Eye (tissue), 1 donor: ENCODE measurements around the gene PIKFYVE.
"Not testable (repeated sequence)": the region's sequence is repeated elsewhere in the genome, so short reads cannot be mapped to it uniquely, and the experiment has no call there.

ENCODE experiments used
- DNase-seq: peaks from one replicate; pipeline ENCODE4 v3.0.0-alpha.2; 2015

The PIKFYVE gene

DNA sequence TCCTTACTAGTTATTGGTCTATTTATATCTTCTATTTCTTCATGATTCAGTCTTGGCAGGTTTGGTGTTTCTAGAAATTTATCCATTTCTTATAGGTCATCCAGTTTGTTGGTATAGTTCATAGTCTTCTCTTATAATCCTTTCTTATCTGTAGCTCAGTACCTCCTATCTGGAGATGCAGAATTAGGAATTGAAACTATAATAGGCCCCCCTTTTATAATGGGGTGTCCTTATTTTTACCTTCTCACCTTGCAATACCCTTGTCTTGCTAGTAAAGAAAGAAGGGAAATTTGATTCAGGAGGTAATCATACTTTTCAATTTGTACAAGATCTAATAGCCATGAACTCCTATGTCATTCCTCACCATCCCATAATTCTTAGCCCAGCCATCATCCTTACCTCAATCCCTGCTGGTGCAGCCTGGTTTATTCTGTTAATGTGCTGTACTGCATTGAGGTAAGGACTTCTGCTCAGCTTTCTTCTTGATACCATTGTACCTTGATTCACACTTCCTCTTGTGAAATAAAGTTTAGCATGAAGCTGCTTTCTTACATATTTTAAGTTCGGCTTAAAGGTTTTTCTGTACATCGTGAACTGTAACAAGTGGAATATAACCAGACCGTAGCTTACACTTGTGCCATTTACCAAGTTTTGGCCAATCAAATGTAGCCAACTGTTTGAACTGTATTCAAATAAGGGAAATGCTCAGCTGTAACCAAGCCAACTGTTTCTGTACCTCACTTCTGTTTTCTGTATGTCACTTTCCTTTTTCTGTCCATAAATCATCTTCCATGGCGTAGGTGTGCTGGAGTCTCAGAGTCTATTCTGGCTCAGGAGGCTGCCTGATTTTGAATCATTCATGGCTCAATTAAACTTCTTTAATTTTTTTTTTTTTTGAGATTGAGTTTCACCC is 100.4 kb downstream of the PIKFYVE start:
- no peak for DNase-seq

DNA sequence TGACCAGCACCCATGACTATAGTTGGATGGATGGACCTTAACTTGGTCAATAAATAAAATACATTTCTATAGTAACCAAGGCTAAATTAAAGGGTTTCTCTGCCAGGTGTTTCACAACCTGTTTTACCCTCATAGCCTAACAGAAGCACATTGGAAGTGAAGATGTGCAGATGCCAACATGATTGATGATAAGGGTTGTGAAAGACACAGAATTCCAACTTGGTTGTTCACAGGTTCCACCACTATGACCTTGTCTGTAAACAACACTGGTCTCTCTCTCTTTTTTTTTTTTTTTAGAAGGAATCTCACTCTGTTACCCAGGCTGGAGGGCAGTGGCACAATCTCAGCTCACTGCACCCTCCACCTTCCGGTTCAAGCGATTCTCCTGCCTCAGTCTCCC is 103.0 kb downstream of the PIKFYVE start:
- DNase-seq, result no peak

DNA sequence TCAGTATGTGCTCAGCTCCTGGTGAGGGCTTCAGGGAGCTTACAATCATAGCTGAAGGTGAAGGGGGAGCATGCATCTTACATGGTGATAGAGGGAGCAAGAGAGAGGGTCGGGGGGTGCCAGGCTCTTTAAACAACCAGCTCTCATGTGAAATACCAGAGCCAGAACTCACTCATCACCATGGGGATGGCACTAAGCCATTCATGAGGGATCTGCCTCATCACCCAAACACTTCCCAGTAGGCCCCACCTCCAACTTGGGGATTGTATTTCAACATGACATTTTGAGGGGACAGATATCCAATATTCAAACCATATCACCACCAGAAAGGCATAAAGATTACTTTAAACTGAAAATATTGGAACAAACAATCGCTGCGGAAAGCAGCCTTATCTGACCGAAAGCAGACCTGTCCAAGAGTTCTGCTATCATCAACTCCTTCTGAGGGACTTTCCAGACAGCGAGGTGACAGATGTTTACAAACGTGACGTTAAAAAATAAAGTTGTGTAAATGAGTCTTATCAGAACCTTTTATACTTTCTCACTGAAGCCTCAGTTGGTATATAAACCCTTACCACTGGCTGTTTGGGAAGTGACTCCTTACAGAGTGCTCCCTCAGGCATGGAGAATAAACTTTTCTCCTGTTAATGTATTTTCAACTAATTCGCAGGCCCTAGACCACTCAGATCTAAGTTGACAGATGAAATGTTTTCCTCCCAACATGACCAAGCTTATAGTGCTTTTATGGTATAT is 105.0 kb downstream of the PIKFYVE start:
- DNase-seq, result no peak

- no peak for DNase-seq
Observed at GRCh38 chr2:208371634-208371935, 105.5 kb downstream of the PIKFYVE start.

DNA sequence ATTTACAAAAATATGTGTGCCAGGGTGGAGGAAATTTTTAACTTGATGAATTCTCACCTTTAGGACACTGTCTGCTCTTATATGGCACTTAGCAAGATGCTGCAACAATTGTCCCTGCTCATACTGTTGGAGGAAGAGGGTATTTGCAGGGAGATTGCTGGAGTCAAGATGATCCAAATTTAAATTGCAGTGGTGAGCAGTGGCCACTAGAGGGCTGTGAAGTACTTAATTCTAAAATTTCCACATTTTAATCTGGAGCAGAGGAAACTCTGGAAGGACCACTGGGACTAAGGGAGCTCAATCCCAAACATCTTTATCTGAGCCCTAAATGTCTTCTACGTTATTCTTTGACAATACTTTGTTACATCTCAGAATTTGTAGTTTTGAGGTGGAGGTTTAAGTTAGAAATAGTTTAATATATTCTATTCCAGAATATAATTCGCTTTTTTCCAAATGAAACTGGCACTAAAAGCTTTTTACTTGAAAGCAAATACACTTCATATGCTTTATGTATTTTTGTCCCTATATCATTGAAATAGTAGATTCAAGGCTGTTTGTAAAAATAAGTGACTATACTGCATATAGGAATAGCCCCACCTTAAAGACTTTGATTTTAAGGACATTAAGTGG is 107.5 kb downstream of the PIKFYVE start:
- peak; percentile 84 for DNase-seq

DNA sequence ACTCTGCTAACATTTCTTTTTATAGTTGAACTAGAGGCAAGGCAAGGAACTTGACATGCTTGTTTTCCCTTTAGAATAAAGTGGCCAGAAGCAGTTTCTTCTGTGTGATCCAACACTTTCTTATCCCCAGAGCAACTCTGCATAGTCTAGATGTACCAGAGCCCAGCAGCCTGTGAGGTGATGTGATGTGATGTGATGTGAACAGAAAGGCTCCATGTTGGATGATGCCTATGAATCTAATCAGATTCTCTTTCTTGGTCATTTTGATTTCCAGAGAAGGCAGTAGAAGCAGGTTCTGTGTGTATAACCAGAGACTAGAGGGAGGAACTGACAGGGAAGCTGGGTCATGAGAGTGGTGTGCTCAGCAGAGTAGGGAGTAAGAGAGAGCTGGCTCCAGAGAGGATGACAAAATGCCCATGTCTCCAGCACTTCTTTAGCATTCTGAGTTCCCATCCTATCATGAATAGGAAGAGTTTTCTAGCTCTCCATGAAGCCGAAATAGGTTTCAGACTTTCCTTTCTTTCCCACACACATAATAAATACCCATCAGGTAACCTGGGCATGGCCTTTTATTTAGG is 109.5 kb downstream of the PIKFYVE start:
- peak; percentile 82 for DNase-seq

DNA sequence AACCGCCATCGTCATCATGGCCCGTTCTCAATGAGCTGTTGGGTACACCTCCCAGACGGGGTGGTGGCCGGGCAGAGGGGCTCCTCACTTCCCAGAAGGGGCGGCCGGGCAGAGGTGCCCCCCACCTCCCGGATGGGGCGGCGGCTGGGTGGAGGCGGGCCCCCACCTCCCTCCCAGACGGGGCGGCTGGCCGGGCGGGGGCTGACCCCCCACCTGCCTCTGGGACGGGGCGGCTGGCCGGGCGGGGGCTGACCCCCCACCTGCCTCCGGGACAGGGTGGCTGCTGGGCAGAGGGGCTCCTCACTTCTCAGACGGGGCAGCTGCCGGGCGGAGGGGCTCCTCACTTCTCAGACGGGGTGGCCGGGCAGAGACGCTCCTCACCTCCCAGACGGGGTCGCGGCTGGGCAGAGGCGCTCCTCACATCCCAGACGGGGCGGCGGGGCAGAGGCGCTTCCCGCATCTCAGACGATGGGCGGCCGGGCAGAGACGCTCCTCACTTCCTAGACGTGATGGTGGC is 111.3 kb downstream of the PIKFYVE start:
- not testable (repeated sequence) for DNase-seq

DNA sequence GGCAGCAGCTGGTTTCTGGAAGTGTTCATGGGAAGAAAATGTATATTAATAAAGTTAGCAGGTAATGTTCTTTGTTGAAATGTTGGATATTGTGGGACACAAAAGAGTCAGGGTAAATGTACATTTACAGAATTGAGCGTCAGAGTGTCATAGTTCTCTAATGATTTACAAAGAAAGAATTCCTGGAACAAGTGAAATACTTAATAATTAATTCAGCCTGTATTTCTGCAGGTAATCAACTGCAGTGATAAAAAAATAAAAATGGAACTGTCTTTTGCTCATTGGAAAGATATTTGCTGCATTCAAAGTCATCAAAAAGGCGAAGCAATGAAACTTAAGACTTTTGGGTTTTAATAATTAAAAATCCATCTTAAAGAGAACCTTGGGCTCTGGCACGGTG is 113.1 kb downstream of the PIKFYVE start:
- DNase-seq, result no peak

GRCh38 chr2:208384637-208385036 is 118.6 kb downstream of the PIKFYVE start:
- DNase-seq, result no peak

DNA sequence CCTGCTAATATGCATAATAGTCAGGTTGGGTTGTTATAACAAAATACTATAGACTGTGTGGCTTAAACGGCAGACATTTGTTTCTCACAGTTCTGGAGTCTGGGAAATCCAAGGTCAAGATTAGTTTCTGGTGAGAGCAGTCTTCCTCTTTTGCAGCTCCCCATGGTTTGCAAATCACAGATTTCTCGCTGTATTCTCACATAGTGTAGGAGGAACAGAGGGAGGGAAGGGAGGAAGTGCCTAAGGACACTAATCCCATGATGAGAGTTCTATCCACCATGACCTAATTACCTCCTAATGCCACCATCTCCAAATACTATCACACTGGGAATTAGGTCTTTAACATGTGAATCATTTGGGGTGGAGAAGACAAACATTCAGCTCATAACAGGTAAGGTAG is 120.5 kb downstream of the PIKFYVE start:
- no peak for DNase-seq

- no peak for DNase-seq
Observed at GRCh38 chr2:208389940-208390339, 123.9 kb downstream of the PIKFYVE start.

GRCh38 chr2:208392300-208392699 is 126.2 kb downstream of the PIKFYVE start:
- no peak for DNase-seq

DNA sequence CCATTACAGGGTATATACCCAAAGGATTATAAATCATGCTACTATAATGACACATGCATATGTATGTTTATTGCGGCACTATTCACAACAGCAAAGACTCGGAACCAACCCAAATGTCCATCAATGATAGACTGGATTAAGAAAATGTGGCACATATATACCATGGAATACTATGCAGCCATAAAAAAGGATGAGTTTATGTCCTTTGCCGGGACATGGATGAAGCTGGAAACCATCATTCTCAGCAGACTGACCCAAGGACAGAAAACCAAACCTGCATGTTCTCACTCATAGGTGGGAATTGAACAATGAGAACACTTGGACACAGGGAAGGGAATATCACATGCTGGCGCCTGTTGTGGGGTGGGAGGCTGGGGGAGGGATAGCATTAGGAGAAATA is 130.7 kb downstream of the PIKFYVE start:
- not testable (repeated sequence) for DNase-seq

DNA sequence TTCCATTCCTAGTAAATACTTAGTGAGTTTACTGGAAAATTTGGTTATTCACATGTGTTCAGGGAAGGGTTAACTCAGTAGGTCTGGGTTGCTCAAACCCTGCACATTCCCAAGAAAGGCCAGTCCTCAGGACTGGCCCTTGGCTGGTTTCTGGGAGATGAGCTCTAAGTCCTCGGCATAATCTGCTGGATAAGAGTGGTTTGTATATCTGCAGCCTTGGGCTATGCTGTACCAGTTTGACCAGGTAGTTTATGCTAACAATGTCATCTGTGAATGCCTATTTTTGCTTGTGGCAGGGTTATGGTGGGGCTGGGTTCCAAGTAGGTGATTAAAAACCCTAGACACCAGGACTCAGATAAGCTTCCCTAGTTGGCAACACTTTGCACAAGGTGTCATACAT is 133.1 kb downstream of the PIKFYVE start:
- no peak for DNase-seq

DNA sequence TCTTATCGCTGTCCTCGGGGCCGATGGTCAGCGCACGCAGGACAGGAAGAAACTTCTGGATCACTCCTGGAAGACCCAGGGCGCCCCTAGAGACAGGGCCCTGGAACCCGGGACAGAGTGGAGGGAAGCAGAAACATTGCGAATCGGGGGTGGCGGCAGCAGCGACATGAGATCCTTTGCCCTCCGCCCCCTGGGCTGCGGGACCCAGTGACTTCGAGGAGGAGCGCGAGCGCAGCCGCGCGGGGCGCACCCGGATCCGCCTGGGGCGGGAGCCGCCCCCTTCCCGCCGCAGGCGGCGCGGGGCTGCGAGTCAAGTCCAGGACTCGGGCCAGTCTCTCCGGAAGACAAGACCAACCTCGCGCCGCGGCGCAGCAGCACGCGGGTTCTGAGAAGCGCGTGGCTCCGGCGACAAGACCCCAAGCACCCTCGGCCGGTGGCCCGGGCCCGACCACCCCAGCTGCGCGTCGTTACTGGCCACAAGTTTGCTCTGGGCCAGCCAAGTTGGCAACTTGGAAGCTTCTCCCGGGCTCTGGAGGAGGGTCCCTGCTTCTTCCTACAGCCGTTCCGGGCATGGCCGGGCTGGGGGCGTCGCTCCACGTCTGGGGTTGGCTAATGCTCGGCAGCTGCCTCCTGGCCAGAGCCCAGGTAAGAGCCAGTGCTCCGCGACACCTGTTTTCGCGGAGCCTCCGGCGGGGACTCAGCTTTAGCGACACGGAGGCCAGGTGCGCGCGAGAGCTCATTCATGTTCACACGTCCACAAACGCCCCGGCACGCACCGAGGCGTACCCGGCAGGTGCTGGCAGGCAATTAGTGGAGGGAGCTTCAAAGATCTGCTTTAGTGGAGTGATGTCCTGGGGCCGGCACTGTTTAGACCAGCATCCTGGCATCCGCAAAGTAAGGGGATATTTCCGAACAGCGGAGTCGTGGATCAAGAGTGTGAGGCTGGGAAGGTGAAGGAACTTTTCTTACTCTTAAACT is 140.7 kb downstream of the PIKFYVE start, which contains the start of gene PTH2R:
Gene PTH2R, plus strand, starts transcription at position 319 of the 978 bp plus-strand sequence. Its CDS starts 252 bp downstream, at position 571.
- DNase-seq, result peak; percentile 63

GRCh38 chr2:208407667-208408066 is 141.6 kb downstream of the PIKFYVE start:
- peak; percentile 81 for DNase-seq
